ENCODE data around the gene DTNBP1. TPM values are rescaled to one million over a fixed set of nuclear protein-coding genes. Genes with fewer than 3 reads are reported as not detected.

Gene DTNBP1, protein sequence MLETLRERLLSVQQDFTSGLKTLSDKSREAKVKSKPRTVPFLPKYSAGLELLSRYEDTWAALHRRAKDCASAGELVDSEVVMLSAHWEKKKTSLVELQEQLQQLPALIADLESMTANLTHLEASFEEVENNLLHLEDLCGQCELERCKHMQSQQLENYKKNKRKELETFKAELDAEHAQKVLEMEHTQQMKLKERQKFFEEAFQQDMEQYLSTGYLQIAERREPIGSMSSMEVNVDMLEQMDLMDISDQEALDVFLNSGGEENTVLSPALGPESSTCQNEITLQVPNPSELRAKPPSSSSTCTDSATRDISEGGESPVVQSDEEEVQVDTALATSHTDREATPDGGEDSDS
- total RNA-seq = 19.0 to 21.6 TPM (median 19.4 TPM) in 3 replicates

GRCh38 chr6:15662326-15663129 lies at the start of gene DTNBP1:
Gene DTNBP1, minus strand, starts transcription at chr6:15663028. Its CDS starts 159 bp downstream, at chr6:15662869.
- TF ChIP-seq, protein P1, sequence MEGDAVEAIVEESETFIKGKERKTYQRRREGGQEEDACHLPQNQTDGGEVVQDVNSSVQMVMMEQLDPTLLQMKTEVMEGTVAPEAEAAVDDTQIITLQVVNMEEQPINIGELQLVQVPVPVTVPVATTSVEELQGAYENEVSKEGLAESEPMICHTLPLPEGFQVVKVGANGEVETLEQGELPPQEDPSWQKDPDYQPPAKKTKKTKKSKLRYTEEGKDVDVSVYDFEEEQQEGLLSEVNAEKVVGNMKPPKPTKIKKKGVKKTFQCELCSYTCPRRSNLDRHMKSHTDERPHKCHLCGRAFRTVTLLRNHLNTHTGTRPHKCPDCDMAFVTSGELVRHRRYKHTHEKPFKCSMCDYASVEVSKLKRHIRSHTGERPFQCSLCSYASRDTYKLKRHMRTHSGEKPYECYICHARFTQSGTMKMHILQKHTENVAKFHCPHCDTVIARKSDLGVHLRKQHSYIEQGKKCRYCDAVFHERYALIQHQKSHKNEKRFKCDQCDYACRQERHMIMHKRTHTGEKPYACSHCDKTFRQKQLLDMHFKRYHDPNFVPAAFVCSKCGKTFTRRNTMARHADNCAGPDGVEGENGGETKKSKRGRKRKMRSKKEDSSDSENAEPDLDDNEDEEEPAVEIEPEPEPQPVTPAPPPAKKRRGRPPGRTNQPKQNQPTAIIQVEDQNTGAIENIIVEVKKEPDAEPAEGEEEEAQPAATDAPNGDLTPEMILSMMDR (IDR thresholded peaks at IDR 0.05; ENCODE audit: unreplicated experiment) = no peak
- peak within 1 kb of the TSS; percentile 75 for H3K27ac Mint-ChIP-seq
- peaks cover 17% of the 10 kb centered on the region for H3K27me3 Mint-ChIP-seq (ENCODE audit: low read depth)
- peak; percentile 79 to 92 for DNase-seq (ENCODE audit: low spot score in 2 of 2, unreplicated experiment in 2 of 2)
- H3K36me3 Mint-ChIP-seq = peaks cover 5% of the 10 kb centered on the region
- H3K9me3 Mint-ChIP-seq = no peaks in the 10 kb centered on the region
- peaks cover 9% of the 10 kb centered on the region for H3K4me1 Mint-ChIP-seq
- H3K4me3 Mint-ChIP-seq = peak within 1 kb of the TSS; percentile 76

DNA sequence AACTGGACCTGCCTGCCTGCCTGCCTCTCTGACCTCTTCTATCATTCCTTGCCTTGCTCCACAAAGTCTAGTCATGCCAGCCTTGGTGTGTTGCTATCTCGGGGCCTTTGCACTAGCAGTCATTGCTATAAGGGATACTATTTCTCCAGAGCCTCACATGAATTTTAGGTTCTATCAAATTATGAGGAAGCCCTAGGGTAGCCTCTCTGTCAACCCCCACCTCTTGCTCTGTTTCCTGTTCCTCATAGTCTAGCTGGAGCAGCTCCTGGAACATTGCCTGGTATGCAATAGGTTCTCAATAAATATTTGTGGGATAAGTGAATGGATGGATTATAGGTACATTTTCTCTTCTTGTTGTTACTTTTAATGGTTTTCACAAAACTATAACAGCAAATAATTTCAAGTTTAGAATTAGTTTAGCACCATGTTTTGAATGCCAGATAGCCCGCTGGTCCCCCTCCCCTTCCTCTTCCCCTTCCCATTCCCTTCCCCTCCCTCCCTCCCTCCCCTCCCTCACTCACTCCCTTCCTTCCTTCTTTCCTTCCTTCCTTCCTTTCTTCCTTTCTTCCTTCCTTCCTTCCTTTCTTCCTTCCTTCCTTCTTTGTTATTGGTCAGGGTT lies 46.9 kb upstream of the DTNBP1 start:
- TF ChIP-seq, protein P1 (IDR thresholded peaks at IDR 0.05; ENCODE audit: unreplicated experiment) = no peak
- Mint-ChIP-seq H3K27ac (no peak overlapping the region), H3K4me1 (no peaks in the 10 kb centered on the region), H3K27me3 (ENCODE audit: low read depth) (peaks cover 1% of the 10 kb centered on the region), H3K36me3 (no peaks in the 10 kb centered on the region), H3K4me3 (no peak overlapping the region), H3K9me3 (peaks cover 4% of the 10 kb centered on the region)
- DNase-seq (ENCODE audit: low spot score in 2 of 2, unreplicated experiment in 2 of 2) = no peak

GRCh38 chr6:15708231-15708630 lies 45.4 kb upstream of the DTNBP1 start:
- Mint-ChIP-seq H3K27me3 (ENCODE audit: low read depth) (peaks cover 1% of the 10 kb centered on the region), H3K4me3 (no peak overlapping the region), H3K9me3 (peaks cover 11% of the 10 kb centered on the region), H3K36me3 (peaks cover 2% of the 10 kb centered on the region), H3K27ac (no peak overlapping the region), H3K4me1 (no peaks in the 10 kb centered on the region)
- TF ChIP-seq, protein P1 (IDR thresholded peaks at IDR 0.05; ENCODE audit: unreplicated experiment) = no peak
- no peak for DNase-seq (ENCODE audit: low spot score in 2 of 2, unreplicated experiment in 2 of 2)

- peaks cover 12% of the 10 kb centered on the region for H3K9me3 Mint-ChIP-seq
- DNase-seq (ENCODE audit: low spot score in 2 of 2, unreplicated experiment in 2 of 2) = no peak
- no peak overlapping the region for H3K27ac Mint-ChIP-seq
- no peak overlapping the region for H3K4me3 Mint-ChIP-seq
- TF ChIP-seq, protein P1 (IDR thresholded peaks at IDR 0.05; ENCODE audit: unreplicated experiment) = no peak
- H3K36me3 Mint-ChIP-seq = peaks cover 2% of the 10 kb centered on the region
- no peaks in the 10 kb centered on the region for H3K4me1 Mint-ChIP-seq
- H3K27me3 Mint-ChIP-seq (ENCODE audit: low read depth) = peaks cover 1% of the 10 kb centered on the region
Observed at GRCh38 chr6:15705981-15706380, 43.2 kb upstream of the DTNBP1 start.

- Mint-ChIP-seq H3K4me1 (no peaks in the 10 kb centered on the region), H3K9me3 (peaks cover 9% of the 10 kb centered on the region)
- TF ChIP-seq, protein P1 (IDR thresholded peaks at IDR 0.05; ENCODE audit: unreplicated experiment) = no peak
Observed at GRCh38 chr6:15698471-15698870, 35.6 kb upstream of the DTNBP1 start.

More at GRCh38 chr6:15698471-15698870, 35.6 kb upstream of the DTNBP1 start:
- Mint-ChIP-seq H3K27me3 (ENCODE audit: low read depth) (no peaks in the 10 kb centered on the region), H3K4me3 (no peak overlapping the region), H3K36me3 (peaks cover under 1% of the 10 kb centered on the region), H3K27ac (no peak overlapping the region)
- DNase-seq (ENCODE audit: low spot score in 2 of 2, unreplicated experiment in 2 of 2) = no peak
